DOHH2 (cell line): ENCODE results near the gene COMMD7.

Experiments used
- H3F3A ChIP-seq: fragments of 200-600 bp; sonication (generic), shearing (Covaris generic); 2 replicates; pipeline ENCODE4 v1.6.0; 2016; ENCODE audit warnings: antibody characterized with exemption, mild to moderate bottlenecking; ENCODE audit not compliant: control insufficient read depth, insufficient read depth
- H3K27ac ChIP-seq: fragments of 200-600 bp; sonication (generic); 2 replicates; pipeline ENCODE4 v1.5.1; 2014; ENCODE audit warnings: low read depth, mild to moderate bottlenecking, low read length, moderate library complexity
- H3K27me3 ChIP-seq: fragments of 200-600 bp; sonication (generic); 2 replicates; pipeline ENCODE4 v1.6.1; 2014; ENCODE audit warnings: mild to moderate bottlenecking, low read length, mixed read lengths; ENCODE audit not compliant: control insufficient read depth
- H3K36me3 ChIP-seq: fragments of 200-600 bp; sonication (generic); 2 replicates; pipeline ENCODE4 v1.6.1; 2014; ENCODE audit warnings: mild to moderate bottlenecking, low read length, moderate library complexity, mixed read lengths; ENCODE audit not compliant: control insufficient read depth
- H3K4me1 ChIP-seq: fragments of 200-600 bp; sonication (generic); 2 replicates; pipeline ENCODE4 v1.6.1; 2014; ENCODE audit warnings: mild to moderate bottlenecking, low read length, mixed read lengths; ENCODE audit not compliant: control insufficient read depth
- H3K4me2 ChIP-seq: fragments of 200-600 bp; sonication (generic); 2 replicates; pipeline ENCODE4 v1.6.0; 2014; ENCODE audit warnings: mild to moderate bottlenecking, low read length, moderate library complexity
- H3K4me3 ChIP-seq: fragments of 200-600 bp; sonication (generic); 2 replicates; pipeline ENCODE4 v1.5.1; 2014; ENCODE audit warnings: mild to moderate bottlenecking, low read length, mixed read lengths
- H3K79me2 ChIP-seq: fragments of 200-600 bp; sonication (generic); 2 replicates; pipeline ENCODE4 v1.6.1; 2014; ENCODE audit warnings: mild to moderate bottlenecking, low read length, mixed read lengths; ENCODE audit not compliant: control insufficient read depth
- H3K9me2 ChIP-seq: fragments of 200-600 bp; sonication (generic); replicated peaks from 2 replicates; pipeline ENCODE4 v1.6.1; 2014; ENCODE audit warnings: mild to moderate bottlenecking, low read length, mixed read lengths; ENCODE audit not compliant: control insufficient read depth
- H3K9me3 ChIP-seq: fragments of 200-600 bp; sonication (generic); 2 replicates; pipeline ENCODE4 v1.6.1; 2014; ENCODE audit warnings: antibody characterized with exemption, low read length, mixed read lengths; ENCODE audit not compliant: control insufficient read depth, insufficient read depth
- H4K20me1 ChIP-seq: fragments of 200-600 bp; sonication (generic); 2 replicates; pipeline ENCODE4 v1.6.0; 2014; ENCODE audit warnings: low read depth, mild to moderate bottlenecking, antibody characterized with exemption, low read length, moderate library complexity; ENCODE audit not compliant: control insufficient read depth, insufficient read depth
- CTCF ChIP-seq: fragments of 200-600 bp; sonication (generic); IDR thresholded peaks from one replicate; pipeline ENCODE4 v1.5.1; 2014; ENCODE audit warnings: antibody characterized with exemption, mild to moderate bottlenecking, low read depth, low read length; ENCODE audit not compliant: poor library complexity, severe bottlenecking
- EZH2phosphoT487 ChIP-seq: fragments of 200-600 bp; sonication (generic); IDR thresholded peaks from 2 replicates; pipeline ENCODE4 v1.6.1; 2017; ENCODE audit warnings: borderline replicate concordance, mild to moderate bottlenecking, antibody characterized with exemption, low read length, moderate library complexity, mixed read lengths

COMMD7 gene

DNA sequence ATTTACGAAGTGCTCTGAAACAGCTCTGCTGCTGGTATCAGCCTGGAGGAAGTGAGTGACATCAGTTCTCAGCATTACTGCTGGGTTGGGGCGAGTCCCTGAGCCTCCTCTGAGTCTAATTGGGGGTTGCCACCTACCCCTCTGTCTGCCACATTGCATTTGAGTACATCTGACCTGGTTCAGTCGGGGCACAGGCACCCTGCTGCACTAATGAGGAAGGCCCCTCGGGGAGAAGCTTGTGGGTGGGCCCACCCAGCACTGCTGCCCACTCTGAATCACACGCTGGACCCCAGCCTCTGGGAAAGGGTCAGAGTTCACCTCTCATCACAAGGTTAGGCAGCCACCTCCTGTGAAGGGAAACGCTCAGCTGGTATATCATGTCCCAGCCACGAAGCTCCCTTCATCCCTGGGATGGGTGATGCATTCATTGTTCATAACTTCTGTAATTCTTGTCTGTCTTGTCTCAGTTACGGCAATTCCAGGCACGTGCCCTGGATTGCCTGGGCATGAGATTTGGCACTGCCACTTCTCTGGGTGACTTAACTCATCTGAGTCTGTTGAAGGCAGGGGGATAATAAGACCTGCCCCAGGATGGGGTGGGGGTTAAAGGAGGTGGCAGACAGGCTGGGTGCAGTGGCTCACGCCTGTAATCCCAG lies 32.2 kb upstream of the COMMD7 start:
- Histone ChIP-seq H4K20me1 (no peaks in the 10 kb centered on the region), H3K4me3 (no peak overlapping the region), H3K36me3 (no peaks in the 10 kb centered on the region), H3K9me3 (no peaks in the 10 kb centered on the region), H3K4me2 (no peak overlapping the region), H3K9me2 (no peaks in the 10 kb centered on the region), H3K79me2 (no peaks in the 10 kb centered on the region), H3K27ac (no peak overlapping the region), H3K4me1 (peaks cover 5% of the 10 kb centered on the region; the same call in 1 of the 2 replicates), H3F3A (no peaks in the 10 kb centered on the region), H3K27me3 (no peaks in the 10 kb centered on the region)
- TF ChIP-seq CTCF (no peak), EZH2phosphoT487 (no peak)

DNA sequence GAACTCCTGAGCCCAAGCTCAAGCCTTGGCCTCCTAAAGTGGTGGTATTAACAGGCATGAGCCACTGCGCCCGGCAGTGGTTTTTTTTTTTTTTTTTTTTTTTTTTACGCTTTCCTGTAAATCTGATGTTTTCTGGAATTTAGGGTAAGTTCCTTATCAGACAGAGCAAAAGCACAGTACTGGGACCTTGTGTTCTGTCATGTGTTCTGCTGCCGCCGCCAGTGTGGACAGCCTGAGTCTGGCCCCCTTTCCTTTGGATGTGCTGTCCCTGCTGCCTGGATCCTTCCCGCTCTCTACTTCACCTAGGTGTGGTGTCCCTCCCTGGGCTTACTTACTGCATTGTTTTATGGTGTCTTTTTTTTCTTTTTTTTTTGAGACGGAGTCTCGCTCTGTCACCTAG lies 30.6 kb upstream of the COMMD7 start:
- peaks cover 5% of the 10 kb centered on the region; the same call in 1 of the 2 replicates for H3K4me1 ChIP-seq

DNA sequence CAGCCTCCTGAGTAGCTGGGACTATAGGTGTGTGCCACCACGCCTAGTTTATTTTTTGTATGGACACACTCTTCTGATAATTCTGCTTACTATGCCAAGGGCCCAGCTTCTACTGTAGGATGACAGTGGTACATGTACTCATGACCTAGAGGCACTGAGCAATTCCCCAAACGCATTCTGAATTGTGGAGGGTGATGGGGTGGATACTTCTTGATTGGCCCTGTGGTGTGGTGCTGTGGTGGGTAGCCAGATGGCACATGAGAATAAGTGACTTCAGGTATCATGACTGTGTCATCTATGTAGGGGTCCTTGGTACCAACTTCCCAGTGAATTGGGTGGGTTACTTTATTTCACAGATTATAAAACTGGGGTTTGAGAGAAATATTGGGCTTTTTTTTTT lies 30.0 kb upstream of the COMMD7 start:
- Histone ChIP-seq H3F3A (no peaks in the 10 kb centered on the region; the same call in 1 of the 2 replicates), H3K79me2 (no peaks in the 10 kb centered on the region), H3K9me2 (no peaks in the 10 kb centered on the region), H3K36me3 (no peaks in the 10 kb centered on the region), H4K20me1 (no peaks in the 10 kb centered on the region), H3K4me3 (no peak overlapping the region), H3K4me1 (peaks cover 5% of the 10 kb centered on the region; the same call in 1 of the 2 replicates), H3K4me2 (no peak overlapping the region), H3K27ac (no peak overlapping the region), H3K27me3 (no peaks in the 10 kb centered on the region), H3K9me3 (no peaks in the 10 kb centered on the region)
- TF ChIP-seq CTCF (no peak), EZH2phosphoT487 (no peak)

More for the DNA sequence above, 30.6 kb upstream of the COMMD7 start:
- no peaks in the 10 kb centered on the region for H3K9me3 ChIP-seq
- H3K27ac ChIP-seq = no peak overlapping the region
- no peaks in the 10 kb centered on the region for H3K36me3 ChIP-seq
- H3K9me2 ChIP-seq = no peaks in the 10 kb centered on the region
- TF ChIP-seq EZH2phosphoT487 (no peak), CTCF (no peak)
- no peak overlapping the region for H3K4me2 ChIP-seq
- H3K79me2 ChIP-seq = no peaks in the 10 kb centered on the region
- H3K4me3 ChIP-seq = no peak overlapping the region
- H4K20me1 ChIP-seq = no peaks in the 10 kb centered on the region
- no peaks in the 10 kb centered on the region for H3K27me3 ChIP-seq
- H3F3A ChIP-seq = no peaks in the 10 kb centered on the region; the same call in 1 of the 2 replicates
